ENCODE measurements around the gene WASHC4. TPM values are rescaled to one million over a fixed set of nuclear protein-coding genes. Genes with fewer than 3 reads are reported as not detected.
A peak's percentile ranks its signal among the peaks of the same experiment; 100 is the strongest.
"Not testable (repeated sequence)": the region's sequence is repeated elsewhere in the genome, so short reads cannot be mapped to it uniquely, and the experiment has no call there.

Gene WASHC4
- polyA plus RNA-seq, 4 donors = 43.2 to 69.5 (median 61.3) TPM

DNA sequence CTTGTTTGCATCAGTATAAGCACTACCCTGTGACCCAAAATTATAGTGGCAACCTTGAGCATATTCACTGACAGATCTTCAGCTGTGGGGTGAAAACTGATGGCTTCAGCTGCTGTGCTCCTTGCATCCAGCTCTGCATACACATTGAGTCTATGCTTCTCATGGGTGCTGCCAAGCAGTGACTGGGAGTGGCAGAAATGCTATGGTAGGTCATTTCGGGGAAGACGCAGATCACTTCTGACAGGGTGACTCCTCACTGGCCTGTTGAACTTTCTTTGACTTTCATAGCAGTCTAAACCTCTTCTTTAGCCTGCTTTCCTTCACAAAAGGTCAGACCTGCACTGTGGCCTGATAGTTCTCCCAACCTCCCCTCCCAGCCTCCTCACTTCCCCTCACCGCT lies 17.7 kb upstream of the WASHC4 start:
- no peak for DNase-seq (ENCODE audit: low read depth in 4 of 4, low spot score in 3 of 4)

DNA sequence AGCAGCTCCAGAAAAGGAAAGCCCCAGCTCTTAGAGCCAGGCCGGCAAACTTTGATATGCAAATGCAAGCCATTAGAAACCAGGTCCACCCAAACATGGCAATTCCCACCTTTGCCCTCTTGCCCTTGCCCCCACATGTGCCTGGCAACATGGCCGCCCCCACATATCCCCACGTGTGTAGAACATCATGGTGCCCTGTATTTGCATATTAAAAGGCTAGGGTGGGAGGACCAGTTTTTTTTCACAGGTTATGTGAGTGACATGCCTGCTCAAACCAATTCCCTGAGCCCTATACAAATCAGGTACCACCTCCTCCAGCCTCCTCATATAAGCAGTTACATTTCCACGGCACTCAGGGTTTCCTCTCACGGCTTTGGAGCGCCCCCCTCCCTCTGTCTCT lies 17.2 kb upstream of the WASHC4 start:
- no peak for DNase-seq (ENCODE audit: low read depth in 4 of 4, low spot score in 3 of 4)

DNA sequence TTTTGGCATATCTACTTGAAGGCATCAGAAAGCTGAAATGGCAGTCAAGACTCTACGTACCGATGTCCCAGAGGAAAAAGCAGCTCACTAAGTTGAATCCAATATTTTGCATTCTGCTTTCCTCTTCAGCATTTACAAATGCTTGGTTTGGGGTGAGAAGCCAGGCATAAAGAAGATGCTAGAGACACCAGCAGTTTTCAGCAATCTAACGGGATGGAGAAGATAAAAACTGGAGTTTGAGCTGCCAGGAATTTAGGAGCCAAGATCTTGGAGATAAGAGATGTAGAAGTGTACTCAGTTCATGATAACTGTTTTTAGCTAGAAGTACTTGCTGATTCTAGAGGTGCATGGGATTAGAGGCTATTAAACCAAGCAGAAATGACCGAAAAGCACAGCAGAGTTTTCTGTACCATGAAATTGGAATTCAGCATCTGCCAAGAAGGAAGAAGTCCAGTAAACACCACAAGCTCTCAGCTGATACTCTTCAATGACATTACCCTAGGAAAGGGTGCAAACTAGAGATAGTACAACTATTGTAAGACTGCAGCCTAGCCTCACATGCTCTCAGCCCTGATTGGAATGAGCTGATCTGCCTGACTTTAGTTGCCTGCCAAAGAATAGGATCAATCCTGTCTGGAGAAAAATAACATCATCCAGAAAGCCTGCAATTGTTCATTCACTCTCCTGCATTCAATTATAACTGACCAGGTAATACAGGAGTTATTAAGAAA lies 15.9 kb upstream of the WASHC4 start:
- no peak for DNase-seq (ENCODE audit: low read depth in 4 of 4, low spot score in 3 of 4)

DNA sequence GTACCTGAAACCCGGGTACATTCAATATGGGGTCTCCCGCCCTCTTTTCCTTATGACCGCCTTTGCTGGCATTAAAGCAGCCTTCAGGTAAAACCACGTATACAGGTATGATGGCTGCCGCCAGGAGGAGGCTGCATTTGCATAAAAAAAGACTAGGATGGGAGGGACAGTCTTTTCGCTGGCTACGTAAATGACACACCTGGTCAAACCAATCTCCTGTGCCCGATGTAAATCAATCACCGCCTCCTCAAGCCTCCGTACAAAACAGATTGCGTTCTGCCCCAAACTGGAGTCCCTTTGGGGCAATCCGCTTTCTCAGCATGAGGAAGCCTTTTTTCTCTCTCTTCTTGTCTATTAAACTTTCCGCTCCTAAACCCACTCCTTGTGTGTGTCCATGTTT lies 15.2 kb upstream of the WASHC4 start:
- DNase-seq (ENCODE audit: low read depth in 4 of 4, low spot score in 3 of 4) = no peak

DNA sequence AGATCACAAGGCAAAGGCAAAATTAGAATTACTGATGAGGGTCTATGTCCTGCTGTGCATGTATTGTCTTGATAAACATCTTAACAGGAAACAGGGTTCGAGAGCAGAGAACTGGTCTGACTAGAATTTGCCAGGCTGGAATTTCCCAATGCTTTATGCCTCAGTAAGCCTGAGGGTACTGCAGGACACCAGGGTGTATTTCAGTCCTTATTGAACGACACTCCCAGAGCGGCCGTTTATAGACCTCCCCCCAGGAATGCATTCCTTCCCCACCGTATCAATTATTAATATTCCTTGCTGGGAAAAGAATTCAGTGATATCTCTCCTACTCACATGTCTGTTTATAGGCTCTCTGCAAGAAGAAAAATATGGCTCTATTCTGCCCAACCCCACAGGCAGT lies 12.2 kb upstream of the WASHC4 start:
- DNase-seq (ENCODE audit: low read depth in 4 of 4, low spot score in 3 of 4) = not testable (repeated sequence)

- no peak for DNase-seq (ENCODE audit: low read depth in 4 of 4, low spot score in 3 of 4)
Measured at GRCh38 chr12:105099356-105099755, 8.2 kb upstream of the WASHC4 start.

- no peak for DNase-seq (ENCODE audit: low read depth in 4 of 4, low spot score in 3 of 4)
Measured at GRCh38 chr12:105100207-105100985, 7.1 kb upstream of the WASHC4 start.

- DNase-seq (ENCODE audit: low read depth in 4 of 4, low spot score in 3 of 4) = no peak
Measured at GRCh38 chr12:105100998-105101397, 6.5 kb upstream of the WASHC4 start.

GRCh38 chr12:105102673-105103072 lies 4.9 kb upstream of the WASHC4 start:
- DNase-seq (ENCODE audit: low read depth in 4 of 4, low spot score in 3 of 4) = no peak

GRCh38 chr12:105104762-105105161 lies 2.8 kb upstream of the WASHC4 start:
- DNase-seq (ENCODE audit: low read depth in 4 of 4, low spot score in 3 of 4) = no peak

GRCh38 chr12:105106621-105107020 lies 910 bp upstream of the WASHC4 start:
- no peak for DNase-seq (ENCODE audit: low read depth in 4 of 4, low spot score in 3 of 4)

DNA sequence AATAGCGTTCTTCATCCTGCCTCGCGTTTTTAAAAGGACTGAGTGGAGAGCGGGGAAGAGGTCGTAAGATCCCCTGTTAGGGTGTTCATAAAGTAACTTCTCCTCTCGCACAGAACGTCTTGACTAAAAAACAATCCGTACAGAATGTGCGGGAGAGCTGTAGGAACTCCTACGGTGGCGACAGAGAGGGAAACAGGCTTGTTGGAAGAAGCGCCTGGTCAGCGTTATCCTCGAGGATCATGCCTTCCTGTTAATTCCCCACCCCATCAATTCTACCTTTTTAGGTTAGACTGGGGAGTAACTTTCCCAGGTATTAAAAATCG lies 399 bp upstream of the WASHC4 start:
- DNase-seq (ENCODE audit: low read depth in 4 of 4, low spot score in 3 of 4) = peak in 1 of 4 donors; percentile 70

DNA sequence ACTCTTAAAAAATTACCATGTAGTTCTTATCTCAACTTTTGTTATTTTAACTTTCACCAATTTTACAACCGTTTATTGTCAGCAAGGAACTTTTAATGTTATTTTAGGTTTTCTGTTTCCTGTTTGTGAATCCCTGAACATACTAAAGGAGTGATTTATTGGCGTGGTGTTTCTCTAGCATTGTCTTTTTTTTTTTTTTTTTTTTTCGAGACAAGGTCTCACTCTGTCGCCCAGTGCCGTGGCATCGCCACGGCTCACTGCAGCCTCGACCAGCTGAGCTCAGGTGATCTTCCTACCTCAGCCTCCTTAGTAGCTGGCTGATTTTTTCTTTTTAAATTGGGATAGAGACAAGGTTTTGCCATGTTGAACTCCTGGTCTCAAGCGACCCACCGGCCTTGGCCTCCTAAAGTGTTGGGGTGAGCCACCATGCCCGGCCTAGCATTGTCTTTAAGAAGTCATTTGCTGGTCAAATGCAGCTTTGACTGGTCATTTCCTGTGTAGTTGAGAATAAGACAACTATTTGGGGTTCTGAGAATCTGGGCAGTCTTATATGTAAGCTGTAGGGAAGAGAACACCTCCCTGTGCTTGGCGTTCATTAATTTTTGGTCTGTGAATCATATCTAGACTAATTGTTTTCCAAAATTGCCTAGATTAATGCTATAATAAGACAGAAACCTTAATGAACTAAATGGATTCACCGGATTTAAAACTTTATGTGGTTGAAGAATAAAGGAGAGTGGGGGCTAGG lies 2.1 kb downstream of the WASHC4 start:
- no peak for DNase-seq (ENCODE audit: low read depth in 4 of 4, low spot score in 3 of 4)

GRCh38 chr12:105110851-105111250 lies 3.3 kb downstream of the WASHC4 start:
- no peak for DNase-seq (ENCODE audit: low read depth in 4 of 4, low spot score in 3 of 4)

DNA sequence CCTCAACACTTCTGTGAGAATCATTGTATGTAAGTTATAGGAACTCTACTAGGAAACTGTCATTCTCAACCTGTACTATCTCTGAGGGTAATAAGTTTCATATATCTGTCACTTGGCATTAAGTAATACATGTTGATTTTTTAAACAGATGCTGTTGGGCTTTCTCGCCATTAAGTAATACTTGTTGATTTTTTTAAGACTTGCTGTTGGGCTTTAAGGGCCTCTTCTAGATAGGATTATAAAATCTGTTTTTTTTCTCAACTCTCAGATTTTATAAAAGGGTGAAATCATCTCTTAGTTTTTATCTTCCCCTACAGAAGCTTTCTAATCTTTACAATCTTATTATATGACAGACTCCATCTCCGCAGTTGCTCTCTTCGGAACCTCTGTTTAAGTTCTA lies 5.6 kb downstream of the WASHC4 start:
- DNase-seq (ENCODE audit: low read depth in 4 of 4, low spot score in 3 of 4) = no peak

DNA sequence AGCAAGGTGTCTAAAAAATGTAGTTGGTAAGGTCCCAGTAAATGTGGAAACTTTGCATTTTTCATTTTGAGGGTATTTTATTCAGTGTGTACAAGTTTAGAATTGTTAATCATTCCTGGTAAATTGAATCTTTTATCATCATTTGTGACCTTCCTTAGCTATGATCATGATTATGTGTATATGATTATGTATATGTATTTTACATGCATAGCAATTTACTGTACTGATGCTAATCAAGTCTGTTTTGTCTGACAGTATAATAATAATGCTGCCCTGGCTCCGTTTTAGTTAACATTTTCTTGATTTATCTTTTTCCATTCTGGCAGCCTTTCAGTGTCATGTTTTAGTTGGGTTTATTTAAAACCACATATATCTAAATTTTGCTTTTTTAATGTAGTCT lies 9.4 kb downstream of the WASHC4 start:
- DNase-seq (ENCODE audit: low read depth in 4 of 4, low spot score in 3 of 4) = no peak

- DNase-seq (ENCODE audit: low read depth in 4 of 4, low spot score in 3 of 4) = no peak
Measured at GRCh38 chr12:105120551-105120950, 13.0 kb downstream of the WASHC4 start.

- DNase-seq (ENCODE audit: low read depth in 4 of 4, low spot score in 3 of 4) = no peak
Measured at GRCh38 chr12:105138248-105138647, 30.7 kb downstream of the WASHC4 start.

GRCh38 chr12:105141320-105141922 lies 33.9 kb downstream of the WASHC4 start:
- DNase-seq (ENCODE audit: low read depth in 4 of 4, low spot score in 3 of 4) = no peak

- DNase-seq (ENCODE audit: low read depth in 4 of 4, low spot score in 3 of 4) = no peak
Measured at GRCh38 chr12:105142259-105142658, 34.7 kb downstream of the WASHC4 start.

GRCh38 chr12:105156260-105156659 lies 48.7 kb downstream of the WASHC4 start:
- no peak for DNase-seq (ENCODE audit: low read depth in 4 of 4, low spot score in 3 of 4)

All from left renal pelvis (tissue), 4 donors.